ENCODE results near the gene BCL2L1.

BCL2L1 gene

GRCh38 chr20:31708736-31709534, 13.7 kb downstream of the BCL2L1 start:
- DNase-seq, result no peak

- no peak for DNase-seq
Observed at GRCh38 chr20:31707994-31708735, 14.5 kb downstream of the BCL2L1 start.

- no peak for DNase-seq
Observed at GRCh38 chr20:31707258-31707615, 15.4 kb downstream of the BCL2L1 start.

GRCh38 chr20:31706607-31707257, 15.9 kb downstream of the BCL2L1 start:
- no peak for DNase-seq

GRCh38 chr20:31705598-31706597, 16.8 kb downstream of the BCL2L1 start:
- DNase-seq, result no peak

GRCh38 chr20:31705191-31705590, 17.5 kb downstream of the BCL2L1 start:
- no peak for DNase-seq

GRCh38 chr20:31704225-31705119, 18.2 kb downstream of the BCL2L1 start:
- DNase-seq, result no peak

- DNase-seq, result no peak
Observed at GRCh38 chr20:31701591-31701990, 21.1 kb downstream of the BCL2L1 start.

- no peak for DNase-seq
Observed at GRCh38 chr20:31700747-31701146, 21.9 kb downstream of the BCL2L1 start.

GRCh38 chr20:31699801-31700728, 22.6 kb downstream of the BCL2L1 start:
- DNase-seq, result no peak

- DNase-seq, result no peak
Observed at GRCh38 chr20:31698803-31699718, 23.6 kb downstream of the BCL2L1 start.

GRCh38 chr20:31698243-31698802, 24.3 kb downstream of the BCL2L1 start:
- no peak for DNase-seq

GRCh38 chr20:31695849-31696804, 26.5 kb downstream of the BCL2L1 start:
- DNase-seq, result no peak

GRCh38 chr20:31694842-31695593, 27.6 kb downstream of the BCL2L1 start:
- DNase-seq, result no peak

GRCh38 chr20:31693987-31694661, 28.5 kb downstream of the BCL2L1 start:
- DNase-seq, result no peak

GRCh38 chr20:31693402-31693801, 29.3 kb downstream of the BCL2L1 start:
- DNase-seq, result no peak
